Ectodermal cell (in vitro differentiated cells): ENCODE data around the gene CACNA1F.

ENCODE experiments used
- H3K27ac ChIP-seq: 2 replicates; pipeline ENCODE4 v1.7.0; 2013; ENCODE audit warnings: mild to moderate bottlenecking, low read depth, low read length; ENCODE audit not compliant: insufficient read depth, poor library complexity, severe bottlenecking
- H3K27me3 ChIP-seq: 2 replicates; pipeline ENCODE4 v1.7.0; 2013; ENCODE audit warnings: mild to moderate bottlenecking, low read length; ENCODE audit not compliant: insufficient read depth, control insufficient read depth, poor library complexity, severe bottlenecking
- H3K36me3 ChIP-seq: one replicate; pipeline ENCODE4 v1.7.0; 2013; ENCODE audit warnings: low read length; ENCODE audit not compliant: control insufficient read depth, insufficient read depth
- H3K4me1 ChIP-seq: one replicate; pipeline ENCODE4 v1.7.0; 2013; ENCODE audit warnings: low read length; ENCODE audit not compliant: control insufficient read depth, insufficient read depth
- H3K4me3 ChIP-seq: 2 replicates; pipeline ENCODE4 v1.7.0; 2013; ENCODE audit warnings: low read depth, low read length, control low read depth; ENCODE audit not compliant: insufficient read depth
- H3K9me3 ChIP-seq: 2 replicates; pipeline ENCODE4 v1.7.0; 2013; ENCODE audit warnings: mild to moderate bottlenecking, low read length, moderate library complexity; ENCODE audit not compliant: control insufficient read depth
- WGBS, 2 experiments: methylation state at CpG; one replicate each; pipeline ENCODE4 v1.1.7; 2013; ENCODE audit warnings: missing lambda C conversion rate in 2 of 2; 5-methylcytosine and 5-hydroxymethylcytosine counted together

The CACNA1F gene

GRCh38 chrX:49212861-49213260, 20.3 kb downstream of the CACNA1F start:
- Histone ChIP-seq H3K27ac (no peak overlapping the region), H3K4me1 (no peaks in the 10 kb centered on the region), H3K27me3 (no peaks in the 10 kb centered on the region), H3K36me3 (no peaks in the 10 kb centered on the region), H3K9me3 (no peaks in the 10 kb centered on the region), H3K4me3 (no peak overlapping the region)
- 66 to 72% methylated on average over 1 of the region's 1 CpG for WGBS, 2 experiments

DNA sequence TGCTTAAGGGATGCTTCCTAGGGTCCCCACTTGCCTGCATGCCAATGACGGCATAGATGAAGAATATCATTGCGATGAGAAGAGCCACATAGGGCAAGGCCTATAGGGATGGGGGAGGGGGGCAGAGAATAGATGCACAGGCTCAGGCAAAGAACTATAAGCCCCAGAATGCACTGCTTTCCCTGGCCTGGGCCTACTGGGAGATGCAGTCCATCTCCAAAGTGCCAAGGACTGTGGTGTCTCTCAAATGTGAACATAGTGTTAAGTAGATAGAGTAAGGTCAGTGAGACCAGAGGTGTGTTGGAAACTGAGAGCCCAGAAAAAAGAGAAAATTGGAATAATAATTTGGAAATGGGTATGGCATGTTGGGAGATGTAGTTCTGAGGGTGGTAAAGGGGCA, 20.9 kb downstream of the CACNA1F start:
- Histone ChIP-seq H3K4me1 (no peaks in the 10 kb centered on the region), H3K9me3 (no peaks in the 10 kb centered on the region), H3K36me3 (no peaks in the 10 kb centered on the region), H3K4me3 (no peak overlapping the region), H3K27me3 (no peaks in the 10 kb centered on the region), H3K27ac (no peak overlapping the region)
- WGBS, 2 experiments, result 94% methylated on average over 2 of the region's 2 CpGs

DNA sequence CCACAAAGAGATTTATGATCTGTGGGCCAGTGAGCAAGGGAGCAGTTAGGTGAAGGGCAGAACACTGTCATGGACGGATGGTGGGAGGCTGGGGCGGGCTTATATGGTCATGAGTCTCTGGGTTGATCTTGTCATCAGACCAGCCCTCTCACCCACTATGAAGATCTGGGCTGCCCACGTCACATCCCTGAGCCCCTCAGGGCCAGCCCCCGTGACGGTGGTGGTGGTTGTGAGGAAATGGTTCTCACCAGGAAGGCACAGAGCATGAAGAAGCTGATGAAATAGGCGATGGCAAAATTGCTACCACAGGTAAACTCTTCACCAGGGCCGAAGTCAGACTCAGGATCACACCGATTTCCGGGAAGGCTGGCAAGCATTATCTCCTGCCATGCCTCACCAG, 22.1 kb downstream of the CACNA1F start:
- WGBS, 2 experiments, result 91 to 95% methylated on average over 9 of the region's 9 CpGs
- no peaks in the 10 kb centered on the region for H3K4me1 ChIP-seq
- no peaks in the 10 kb centered on the region for H3K27me3 ChIP-seq
- no peak overlapping the region for H3K4me3 ChIP-seq
- no peaks in the 10 kb centered on the region for H3K36me3 ChIP-seq
- no peak overlapping the region for H3K27ac ChIP-seq
- H3K9me3 ChIP-seq, result no peaks in the 10 kb centered on the region

GRCh38 chrX:49210406-49210805, 22.7 kb downstream of the CACNA1F start:
- H3K36me3 ChIP-seq, result no peaks in the 10 kb centered on the region
- H3K27ac ChIP-seq, result no peak overlapping the region
- H3K9me3 ChIP-seq, result no peaks in the 10 kb centered on the region
- WGBS, 2 experiments, result 91 to 95% methylated on average over 7 to 8 of the region's 8 CpGs
- no peaks in the 10 kb centered on the region for H3K4me1 ChIP-seq
- H3K27me3 ChIP-seq, result no peaks in the 10 kb centered on the region
- no peak overlapping the region for H3K4me3 ChIP-seq

- Histone ChIP-seq H3K9me3 (no peaks in the 10 kb centered on the region), H3K36me3 (no peaks in the 10 kb centered on the region), H3K4me1 (no peaks in the 10 kb centered on the region), H3K27me3 (no peaks in the 10 kb centered on the region), H3K4me3 (no peak overlapping the region), H3K27ac (no peak overlapping the region)
- WGBS, 2 experiments, result 73 to 74% methylated on average over 28 of the region's 28 CpGs
Observed at GRCh38 chrX:49209434-49210251, 23.5 kb downstream of the CACNA1F start.

- Histone ChIP-seq H3K27me3 (no peaks in the 10 kb centered on the region), H3K9me3 (no peaks in the 10 kb centered on the region), H3K36me3 (no peaks in the 10 kb centered on the region), H3K4me1 (no peaks in the 10 kb centered on the region), H3K27ac (no peak overlapping the region), H3K4me3 (no peak overlapping the region)
- 94 to 96% methylated on average over 5 of the region's 5 CpGs for WGBS, 2 experiments
Observed at GRCh38 chrX:49208399-49208798, 24.7 kb downstream of the CACNA1F start.

DNA sequence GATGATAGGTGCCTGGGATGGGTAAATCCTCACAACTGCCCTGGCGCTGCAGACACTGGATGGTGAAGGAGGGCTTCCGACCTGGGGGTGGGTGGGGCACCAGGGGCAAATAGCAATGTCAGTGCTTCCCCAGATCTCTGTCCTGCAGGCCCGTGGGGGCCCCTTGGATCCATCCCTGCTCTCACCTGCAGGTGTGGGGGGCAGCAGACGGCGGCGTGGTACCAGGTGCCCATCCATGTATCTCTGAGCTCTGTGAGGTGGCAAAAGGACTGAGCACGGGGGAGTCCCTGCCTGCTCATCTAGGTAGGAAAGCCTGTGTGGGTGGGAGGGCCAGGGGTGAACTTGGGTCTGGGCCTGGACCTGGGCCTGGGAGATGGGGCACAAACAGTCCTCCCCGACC, 26.6 kb downstream of the CACNA1F start:
- Histone ChIP-seq H3K4me3 (no peak overlapping the region), H3K4me1 (no peaks in the 10 kb centered on the region), H3K9me3 (no peaks in the 10 kb centered on the region), H3K27ac (no peak overlapping the region), H3K27me3 (no peaks in the 10 kb centered on the region), H3K36me3 (no peaks in the 10 kb centered on the region)
- 90 to 93% methylated on average over 8 of the region's 8 CpGs for WGBS, 2 experiments

DNA sequence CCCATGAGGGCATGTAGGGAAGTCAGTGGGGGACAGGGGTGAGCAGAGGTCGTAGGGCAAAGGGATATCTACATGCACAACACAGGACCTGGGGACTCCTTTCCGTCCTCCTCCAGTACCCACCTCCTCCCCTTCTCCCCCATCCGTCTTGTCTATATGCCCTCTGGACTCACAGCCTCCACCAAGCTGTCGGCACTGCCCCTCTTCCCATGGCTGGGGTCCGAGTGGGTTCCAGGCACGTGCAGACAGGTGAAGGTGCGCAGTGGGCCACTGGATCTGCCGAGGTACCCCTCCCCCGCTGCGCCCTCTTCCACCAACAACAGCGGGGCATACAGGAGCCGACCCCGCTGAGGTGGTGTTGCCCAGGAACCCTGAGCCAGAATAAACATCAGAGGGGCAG, 27.7 kb downstream of the CACNA1F start:
- WGBS, 2 experiments, result 95 to 96% methylated on average over 13 of the region's 13 CpGs
- H3K9me3 ChIP-seq, result no peaks in the 10 kb centered on the region
- H3K4me3 ChIP-seq, result no peak overlapping the region
- H3K27me3 ChIP-seq, result no peaks in the 10 kb centered on the region
- no peaks in the 10 kb centered on the region for H3K4me1 ChIP-seq
- no peaks in the 10 kb centered on the region for H3K36me3 ChIP-seq
- no peak overlapping the region for H3K27ac ChIP-seq

- Histone ChIP-seq H3K36me3 (no peaks in the 10 kb centered on the region), H3K4me3 (no peak overlapping the region)
Observed at GRCh38 chrX:49204709-49205108, 28.4 kb downstream of the CACNA1F start.

GRCh38 chrX:49204017-49204416, 29.1 kb downstream of the CACNA1F start:
- H3K4me3 ChIP-seq, result no peak overlapping the region
- 90 to 96% methylated on average over 6 of the region's 6 CpGs for WGBS, 2 experiments
- no peaks in the 10 kb centered on the region for H3K36me3 ChIP-seq
- no peaks in the 10 kb centered on the region for H3K4me1 ChIP-seq
- peaks cover 9% of the 10 kb centered on the region for H3K27me3 ChIP-seq
- no peaks in the 10 kb centered on the region for H3K9me3 ChIP-seq
- no peak overlapping the region for H3K27ac ChIP-seq

More at GRCh38 chrX:49204709-49205108, 28.4 kb downstream of the CACNA1F start:
- H3K4me1 ChIP-seq, result no peaks in the 10 kb centered on the region
- 54 to 56% methylated on average over 3 to 4 of the region's 4 CpGs for WGBS, 2 experiments
- H3K27me3 ChIP-seq, result peaks cover 2% of the 10 kb centered on the region
- no peak overlapping the region for H3K27ac ChIP-seq
- H3K9me3 ChIP-seq, result no peaks in the 10 kb centered on the region
